ENCODE measurements around the gene RAB11FIP4.

Gene RAB11FIP4

GRCh38 chr17:31357091-31357490 is 34.4 kb upstream of the RAB11FIP4 start:
- no peaks in the 10 kb centered on the region for H3K9me3 ChIP-seq (ENCODE audit: control insufficient read depth, insufficient read depth, low read length)
- H3K4me1 ChIP-seq (ENCODE audit: control insufficient read depth, low read length), result no peaks in the 10 kb centered on the region
- no peak overlapping the region for H3K4me3 ChIP-seq (ENCODE audit: low read length)
- no peaks in the 10 kb centered on the region for H4K20me1 ChIP-seq (ENCODE audit: control insufficient read depth, insufficient read depth, low read depth, low read length)
- no peak overlapping the region for H3K4me2 ChIP-seq (ENCODE audit: low read length)
- H3F3A ChIP-seq (ENCODE audit: control insufficient read depth, insufficient read depth), result no peaks in the 10 kb centered on the region
- TF ChIP-seq CTCF (IDR thresholded peaks at IDR 0.05; ENCODE audit: low read depth, low read length, poor library complexity, severe bottlenecking) (no peak), EZH2phosphoT487 (IDR thresholded peaks at IDR 0.05; ENCODE audit: borderline replicate concordance, low read length) (no peak)
- no peaks in the 10 kb centered on the region for H3K9me2 ChIP-seq (replicated peaks; ENCODE audit: control insufficient read depth, low read length)
- peaks cover 89% of the 10 kb centered on the region for H3K36me3 ChIP-seq (ENCODE audit: control insufficient read depth, low read length)
- H3K79me2 ChIP-seq (ENCODE audit: control insufficient read depth, low read length), result no peaks in the 10 kb centered on the region
- H3K27me3 ChIP-seq (ENCODE audit: control insufficient read depth, low read length), result no peaks in the 10 kb centered on the region
- H3K27ac ChIP-seq (ENCODE audit: low read depth, low read length), result no peak overlapping the region

- Histone ChIP-seq H3F3A (ENCODE audit: control insufficient read depth, insufficient read depth) (no peaks in the 10 kb centered on the region), H3K36me3 (ENCODE audit: control insufficient read depth, low read length) (peaks cover 89% of the 10 kb centered on the region)
These were observed 33.6 kb upstream of the RAB11FIP4 start for GRCh38 chr17:31357839-31358394.

GRCh38 chr17:31364012-31364411 is 27.5 kb upstream of the RAB11FIP4 start:
- Histone ChIP-seq H3K27ac (ENCODE audit: low read depth, low read length) (no peak overlapping the region), H3K4me1 (ENCODE audit: control insufficient read depth, low read length) (no peaks in the 10 kb centered on the region), H3F3A (ENCODE audit: control insufficient read depth, insufficient read depth) (no peaks in the 10 kb centered on the region), H4K20me1 (ENCODE audit: control insufficient read depth, insufficient read depth, low read depth, low read length) (no peaks in the 10 kb centered on the region), H3K4me2 (ENCODE audit: low read length) (no peak overlapping the region), H3K9me2 (replicated peaks; ENCODE audit: control insufficient read depth, low read length) (no peaks in the 10 kb centered on the region), H3K27me3 (ENCODE audit: control insufficient read depth, low read length) (no peaks in the 10 kb centered on the region), H3K9me3 (ENCODE audit: control insufficient read depth, insufficient read depth, low read length) (no peaks in the 10 kb centered on the region), H3K4me3 (ENCODE audit: low read length) (no peak overlapping the region), H3K36me3 (ENCODE audit: control insufficient read depth, low read length) (peaks cover 54% of the 10 kb centered on the region), H3K79me2 (ENCODE audit: control insufficient read depth, low read length) (no peaks in the 10 kb centered on the region)
- TF ChIP-seq EZH2phosphoT487 (IDR thresholded peaks at IDR 0.05; ENCODE audit: borderline replicate concordance, low read length), result no peak

More at GRCh38 chr17:31357839-31358394, 33.6 kb upstream of the RAB11FIP4 start:
- Histone ChIP-seq H3K79me2 (ENCODE audit: control insufficient read depth, low read length) (no peaks in the 10 kb centered on the region), H4K20me1 (ENCODE audit: control insufficient read depth, insufficient read depth, low read depth, low read length) (no peaks in the 10 kb centered on the region), H3K9me2 (replicated peaks; ENCODE audit: control insufficient read depth, low read length) (no peaks in the 10 kb centered on the region), H3K4me1 (ENCODE audit: control insufficient read depth, low read length) (no peaks in the 10 kb centered on the region), H3K27me3 (ENCODE audit: control insufficient read depth, low read length) (no peaks in the 10 kb centered on the region), H3K9me3 (ENCODE audit: control insufficient read depth, insufficient read depth, low read length) (no peaks in the 10 kb centered on the region), H3K4me2 (ENCODE audit: low read length) (no peak overlapping the region), H3K27ac (ENCODE audit: low read depth, low read length) (no peak overlapping the region), H3K4me3 (ENCODE audit: low read length) (no peak overlapping the region)
- TF ChIP-seq CTCF (IDR thresholded peaks at IDR 0.05; ENCODE audit: low read depth, low read length, poor library complexity, severe bottlenecking) (no peak), EZH2phosphoT487 (IDR thresholded peaks at IDR 0.05; ENCODE audit: borderline replicate concordance, low read length) (no peak)

- Histone ChIP-seq H3K4me3 (ENCODE audit: low read length) (no peak overlapping the region), H3K9me2 (replicated peaks; ENCODE audit: control insufficient read depth, low read length) (no peaks in the 10 kb centered on the region), H3K4me1 (ENCODE audit: control insufficient read depth, low read length) (peaks cover 13% of the 10 kb centered on the region), H3K36me3 (ENCODE audit: control insufficient read depth, low read length) (peaks cover 50% of the 10 kb centered on the region), H3K79me2 (ENCODE audit: control insufficient read depth, low read length) (no peaks in the 10 kb centered on the region), H3K27ac (ENCODE audit: low read depth, low read length) (no peak overlapping the region), H3K27me3 (ENCODE audit: control insufficient read depth, low read length) (no peaks in the 10 kb centered on the region), H3K4me2 (ENCODE audit: low read length) (no peak overlapping the region), H3K9me3 (ENCODE audit: control insufficient read depth, insufficient read depth, low read length) (no peaks in the 10 kb centered on the region), H3F3A (ENCODE audit: control insufficient read depth, insufficient read depth) (peaks cover 1% of the 10 kb centered on the region; the same call in 1 of the 2 replicates), H4K20me1 (ENCODE audit: control insufficient read depth, insufficient read depth, low read depth, low read length) (no peaks in the 10 kb centered on the region)
- TF ChIP-seq CTCF (IDR thresholded peaks at IDR 0.05; ENCODE audit: low read depth, low read length, poor library complexity, severe bottlenecking) (no peak), EZH2phosphoT487 (IDR thresholded peaks at IDR 0.05; ENCODE audit: borderline replicate concordance, low read length) (no peak)
These were observed 25.4 kb upstream of the RAB11FIP4 start for GRCh38 chr17:31366088-31366487.
